Ecto neural progenitor cell (in vitro differentiated cells): ENCODE measurements around the gene STX2.
"Not testable (repeated sequence)": the region's sequence is repeated elsewhere in the genome, so short reads cannot be mapped to it uniquely, and the experiment has no call there.

Experiments used
- DNase-seq: peaks from one replicate; pipeline ENCODE4 v3.0.0-alpha.2; 2018; ENCODE audit warnings: low spot score

The STX2 gene

GRCh38 chr12:130764475-130765185, 74.4 kb downstream of the STX2 start:
- DNase-seq: no peak

DNA sequence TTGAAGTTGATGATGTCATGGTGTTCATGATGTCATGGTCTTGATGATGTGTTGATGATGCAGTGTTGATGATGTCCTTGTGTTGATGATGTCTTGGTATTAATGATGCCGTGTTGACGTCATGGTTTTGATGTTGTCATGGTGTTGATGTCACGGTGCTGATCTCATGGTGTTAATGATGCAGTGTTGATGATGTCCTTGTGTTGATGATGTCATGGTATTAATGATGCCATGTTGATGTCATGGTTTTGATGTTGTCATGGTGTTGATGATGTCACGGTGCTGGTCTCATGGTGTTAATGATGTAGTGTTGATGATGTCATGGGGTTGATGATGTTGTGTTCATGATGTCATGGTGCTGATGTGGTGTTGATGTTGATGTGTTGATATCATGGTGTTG, 75.0 kb downstream of the STX2 start:
- DNase-seq: no peak

DNA sequence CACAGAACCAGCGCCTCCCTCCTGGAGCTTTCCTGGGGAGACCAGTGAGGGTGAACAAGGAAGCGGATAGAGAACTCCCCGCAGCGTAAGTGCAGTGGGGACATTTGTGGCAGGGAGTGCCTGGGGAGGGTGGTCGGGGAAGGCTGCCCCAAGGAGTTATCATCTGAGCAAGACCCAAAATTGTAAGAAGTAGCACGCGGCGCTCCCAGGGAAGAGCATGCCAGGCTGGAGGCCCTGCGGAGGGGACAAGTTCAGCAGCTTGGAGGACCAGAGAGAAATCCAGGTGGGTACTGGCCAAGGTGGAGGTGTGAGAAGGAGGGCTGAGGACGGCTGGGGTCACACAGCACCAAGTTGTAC, 76.8 kb downstream of the STX2 start:
- DNase-seq: no peak

DNA sequence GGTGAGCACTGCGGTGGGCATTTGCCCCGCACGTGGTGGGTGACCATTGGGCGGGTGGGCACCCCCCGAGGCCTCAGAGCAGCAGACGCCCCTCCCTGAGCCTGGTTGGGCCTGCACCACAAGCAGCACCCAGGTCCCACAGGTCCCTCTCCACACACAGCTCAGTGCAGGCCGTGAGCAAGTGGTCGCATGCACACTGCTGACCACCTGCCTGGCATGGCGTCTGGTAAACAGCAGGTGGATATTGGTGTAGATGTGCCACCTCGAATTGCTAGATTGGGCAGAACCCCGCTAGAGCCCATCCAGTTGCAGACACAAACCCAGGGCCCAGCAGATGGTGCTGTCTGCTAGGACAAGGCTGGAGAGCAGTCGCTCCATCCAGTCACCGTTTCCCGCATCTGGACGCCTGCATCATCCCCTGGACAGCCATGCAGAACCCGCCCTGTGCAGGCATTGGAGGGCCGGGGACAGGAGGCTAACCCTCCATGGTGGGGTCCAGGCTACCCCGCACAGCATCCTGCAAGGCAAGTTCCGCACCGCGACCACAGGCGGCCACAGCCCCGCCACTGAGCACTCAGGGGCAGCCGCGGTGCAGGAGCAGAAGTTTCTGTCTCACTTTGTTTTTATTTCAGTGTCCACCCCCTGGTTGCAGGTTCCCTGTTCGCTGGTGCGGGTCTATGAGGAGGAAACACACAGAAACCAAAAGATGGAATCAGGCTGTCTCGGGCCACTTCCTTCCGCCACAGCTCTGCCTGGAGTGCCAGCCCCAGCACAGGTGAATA, 77.3 kb downstream of the STX2 start:
- peak; percentile 88 for DNase-seq

DNA sequence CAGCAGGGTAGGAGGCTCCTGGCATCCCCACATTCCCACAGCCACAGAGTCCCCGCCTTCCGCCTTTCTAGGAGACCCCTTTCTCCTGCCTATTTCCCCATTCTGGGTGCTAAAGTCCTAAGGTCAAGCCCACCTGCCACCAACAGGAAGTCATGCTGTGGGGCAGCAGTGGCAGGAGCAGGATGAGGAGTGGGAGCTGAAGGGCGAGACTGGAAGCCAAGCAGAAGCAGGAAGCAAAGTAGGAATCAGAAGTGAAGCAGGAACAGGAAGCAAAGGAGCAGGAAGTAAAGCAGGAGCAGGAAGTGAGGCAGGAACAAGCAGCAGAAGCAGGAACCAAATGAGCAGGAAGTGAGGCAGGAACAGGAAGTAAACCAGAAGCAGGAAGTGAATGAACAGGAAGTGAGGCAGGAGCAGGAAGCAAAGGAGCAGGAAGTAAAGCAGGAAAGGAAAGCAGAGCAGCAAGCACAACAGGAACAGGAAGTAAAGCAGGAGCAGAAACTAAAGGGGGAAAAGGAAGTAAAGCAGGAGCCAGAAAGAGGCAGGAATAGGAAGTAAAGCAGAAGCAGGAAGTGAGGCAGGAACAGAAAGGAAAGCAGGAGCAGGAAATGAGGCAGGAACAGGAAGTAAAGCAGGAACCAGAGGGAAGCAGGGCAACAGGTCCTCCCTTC, 84.7 kb downstream of the STX2 start:
- DNase-seq: no peak

DNA sequence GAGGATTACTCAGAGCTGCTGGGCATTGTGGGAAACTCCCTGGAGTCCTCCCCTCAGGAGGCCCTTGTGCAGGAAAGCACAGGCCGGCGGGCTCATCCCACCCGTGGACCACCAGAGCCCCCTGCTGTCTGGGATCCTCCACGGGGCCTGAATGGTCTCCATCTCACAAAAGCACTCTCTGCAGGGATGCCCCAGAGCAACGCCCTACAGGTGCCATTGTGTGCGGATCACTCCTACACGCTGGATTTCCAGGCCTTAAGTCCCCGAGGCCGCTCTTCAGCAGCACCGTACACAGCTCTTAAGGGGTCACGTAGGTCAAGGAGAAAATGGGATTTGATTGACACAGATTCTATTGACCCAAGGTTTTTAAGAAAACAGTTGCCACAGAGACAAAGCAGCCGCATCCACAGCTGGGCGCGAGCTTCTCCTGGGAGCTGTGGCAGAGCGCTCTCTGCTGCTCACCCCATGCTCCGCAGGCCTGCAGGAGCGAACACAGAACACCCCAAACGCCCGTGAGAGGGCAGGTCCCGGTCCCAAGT, 86.3 kb downstream of the STX2 start:
- DNase-seq: peak; percentile 89

- not testable (repeated sequence) for DNase-seq
Measured at GRCh38 chr12:130752037-130752436, 87.0 kb downstream of the STX2 start.

DNA sequence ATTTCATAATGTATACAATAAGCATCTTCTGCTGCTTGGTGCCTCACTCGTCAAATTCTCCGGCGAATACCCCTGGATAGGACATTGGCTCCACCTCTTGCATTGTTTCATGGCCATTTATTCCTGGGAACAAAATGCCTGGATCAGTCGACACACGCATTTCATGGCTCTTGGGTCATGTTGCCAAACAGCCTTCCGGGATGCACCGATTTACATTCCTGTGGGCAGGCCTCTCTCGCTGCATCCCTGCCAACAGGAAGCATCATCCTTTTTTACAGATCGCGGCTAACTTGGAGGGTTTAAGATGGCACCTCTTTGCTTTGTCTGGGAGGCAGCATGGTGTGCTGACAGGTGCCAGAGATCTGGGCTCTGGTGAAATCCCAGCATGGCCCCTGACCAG, 90.3 kb downstream of the STX2 start:
- DNase-seq: no peak

- peak; percentile 93 for DNase-seq
Measured at GRCh38 chr12:130747867-130748740, 90.9 kb downstream of the STX2 start.

DNA sequence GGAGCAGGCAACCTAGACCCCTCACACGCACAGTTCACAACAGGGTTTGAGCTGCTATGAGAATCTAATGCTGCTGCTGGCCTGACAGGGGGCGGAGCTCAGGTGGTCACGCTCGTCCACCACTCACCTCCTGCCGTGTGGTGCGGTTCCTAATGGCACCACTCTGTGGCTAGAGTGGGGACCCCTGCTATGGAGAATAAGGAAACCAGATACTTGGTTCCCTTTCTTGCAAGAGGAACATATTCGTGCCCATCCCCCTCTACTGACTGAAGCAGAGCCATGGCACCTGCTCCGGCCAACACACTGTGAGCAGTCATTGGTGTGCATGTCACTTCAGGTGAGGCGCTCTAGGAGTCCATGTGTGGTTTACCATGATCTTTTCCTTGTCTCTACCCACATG, 92.5 kb downstream of the STX2 start:
- no peak for DNase-seq

DNA sequence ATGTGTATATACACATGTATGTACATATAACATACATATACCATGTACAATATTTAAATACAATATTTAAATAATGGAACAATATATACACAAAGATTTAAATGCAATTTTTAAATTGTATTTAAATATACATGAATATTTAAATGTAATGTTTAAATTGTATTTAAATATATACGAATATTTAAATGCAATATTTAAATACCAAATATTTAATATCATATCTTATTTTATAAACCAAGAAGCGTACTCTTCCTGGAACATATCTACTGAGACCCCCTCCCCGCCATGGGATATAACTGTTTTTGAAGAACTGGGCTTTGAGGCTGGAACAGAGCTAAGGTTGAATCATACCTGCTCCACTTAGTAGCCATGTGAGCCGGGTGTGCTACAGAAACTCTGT, 93.1 kb downstream of the STX2 start:
- DNase-seq: no peak

GRCh38 chr12:130744274-130744673, 94.8 kb downstream of the STX2 start:
- no peak for DNase-seq

- DNase-seq: no peak
Measured at GRCh38 chr12:130743606-130744005, 95.4 kb downstream of the STX2 start.

- peak; percentile 25 for DNase-seq
Measured at GRCh38 chr12:130743176-130743575, 95.9 kb downstream of the STX2 start.

DNA sequence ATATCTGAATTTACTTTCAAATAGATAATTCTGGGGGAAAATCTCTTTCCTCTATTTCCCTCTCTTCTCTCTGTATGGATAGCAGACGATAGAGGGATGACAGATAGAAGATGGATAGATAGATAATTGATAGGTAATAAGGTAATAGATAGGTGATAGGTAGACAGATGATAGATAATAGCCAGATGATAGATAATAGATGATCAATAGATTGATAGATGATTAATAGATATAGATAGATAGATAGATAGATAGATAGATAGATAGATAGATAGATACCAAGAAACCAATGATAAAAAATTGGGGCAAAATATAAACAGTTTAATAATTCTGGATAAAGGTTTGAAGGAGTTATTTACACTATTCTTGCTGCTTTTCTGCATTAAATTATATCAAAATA, 96.3 kb downstream of the STX2 start:
- DNase-seq: no peak

- DNase-seq: peak; percentile 36
Measured at GRCh38 chr12:130742112-130742511, 96.9 kb downstream of the STX2 start.
